ENCODE measurements around the gene CRHR2. TPM values are rescaled to one million over a fixed set of nuclear protein-coding genes. Genes with fewer than 3 reads are reported as not detected.
"Not testable (repeated sequence)": the region's sequence is repeated elsewhere in the genome, so short reads cannot be mapped to it uniquely, and the experiment has no call there.

The CRHR2 gene
- total RNA-seq, 1 experiment from 2014 or later = not detected

DNA sequence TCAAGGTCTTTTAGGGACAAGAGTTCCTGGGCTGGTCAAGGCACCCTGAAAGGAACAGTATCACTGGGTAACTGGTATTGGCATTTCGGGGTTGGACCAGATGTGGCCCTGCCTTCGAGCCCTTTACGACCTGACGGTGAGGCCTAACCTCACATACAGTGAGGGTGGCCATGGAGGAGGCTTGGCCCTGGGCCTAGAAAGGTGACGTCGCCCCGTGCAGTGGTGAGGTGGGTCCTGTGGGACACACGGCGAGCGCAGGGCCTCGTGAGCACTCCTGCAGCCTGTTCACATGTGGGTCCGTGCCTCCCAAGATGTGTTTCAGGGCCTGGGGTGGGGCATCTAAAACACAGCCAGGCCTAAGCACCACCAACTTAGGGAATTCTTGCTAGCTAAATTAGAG is 36.1 kb downstream of the CRHR2 start:
- no peak for DNase-seq (ENCODE audit: low read depth)
- in situ Hi-C loops (cut with HindIII; ENCODE audit: low pct_unique_long_range_greater_than_20kb, low sequenced_read_pairs) = no loop called here

DNA sequence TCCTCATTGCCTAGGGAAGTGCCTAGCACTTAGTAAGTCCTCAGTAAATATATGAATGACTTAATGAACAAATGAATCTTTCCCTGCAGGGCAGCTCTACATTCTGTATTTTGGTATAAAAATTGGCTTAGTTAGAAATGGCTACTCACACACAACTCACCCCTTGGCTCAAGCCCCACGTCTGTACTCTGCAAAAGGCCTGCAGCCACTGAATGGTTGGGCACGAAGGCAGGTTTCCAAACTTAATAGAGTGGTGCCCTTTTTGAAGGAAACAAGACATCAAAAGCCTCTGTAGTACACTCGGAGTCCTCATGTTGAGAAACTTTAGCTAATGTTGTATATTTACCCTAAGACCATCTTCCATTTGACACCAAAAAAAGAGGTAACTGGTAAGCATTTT is 36.6 kb downstream of the CRHR2 start:
- DNase-seq (ENCODE audit: low read depth) = no peak
- in situ Hi-C loops (cut with HindIII; ENCODE audit: low pct_unique_long_range_greater_than_20kb, low sequenced_read_pairs) = no loop called here

DNA sequence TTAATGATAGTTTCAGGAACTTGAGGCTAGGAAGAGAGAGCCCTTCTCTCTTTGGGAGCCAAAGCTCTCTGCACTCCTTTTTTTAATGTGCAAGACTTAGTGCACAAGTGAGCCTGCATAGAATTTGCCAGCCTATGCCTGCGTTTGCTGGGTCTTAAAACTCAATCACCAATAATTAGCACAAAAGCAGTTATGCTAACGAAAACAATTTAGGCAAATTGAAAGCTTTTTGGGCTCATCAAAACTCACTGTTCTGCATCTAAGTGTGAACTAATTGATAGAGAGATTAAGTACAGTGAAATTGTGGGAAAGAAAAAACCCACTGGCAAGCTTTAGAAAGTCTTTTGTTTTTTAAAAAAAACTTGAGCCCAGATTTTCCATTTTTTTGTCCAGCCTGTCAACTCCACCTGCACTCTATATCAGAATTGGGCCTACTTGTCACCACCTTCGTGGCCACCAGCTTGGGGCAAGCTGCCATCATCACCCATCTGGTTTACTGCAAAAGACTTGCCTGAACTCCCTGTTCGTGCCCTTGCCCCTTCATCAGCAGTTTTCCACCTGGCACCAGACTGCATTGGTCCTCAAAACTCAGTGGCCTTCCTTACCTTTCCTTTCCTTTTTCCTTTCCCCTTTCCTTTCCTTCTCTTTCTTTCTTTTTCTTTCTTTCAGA is 37.8 kb downstream of the CRHR2 start:
- in situ Hi-C loops (cut with HindIII; ENCODE audit: low pct_unique_long_range_greater_than_20kb, low sequenced_read_pairs) = no loop called here
- no peak for DNase-seq (ENCODE audit: low read depth)

DNA sequence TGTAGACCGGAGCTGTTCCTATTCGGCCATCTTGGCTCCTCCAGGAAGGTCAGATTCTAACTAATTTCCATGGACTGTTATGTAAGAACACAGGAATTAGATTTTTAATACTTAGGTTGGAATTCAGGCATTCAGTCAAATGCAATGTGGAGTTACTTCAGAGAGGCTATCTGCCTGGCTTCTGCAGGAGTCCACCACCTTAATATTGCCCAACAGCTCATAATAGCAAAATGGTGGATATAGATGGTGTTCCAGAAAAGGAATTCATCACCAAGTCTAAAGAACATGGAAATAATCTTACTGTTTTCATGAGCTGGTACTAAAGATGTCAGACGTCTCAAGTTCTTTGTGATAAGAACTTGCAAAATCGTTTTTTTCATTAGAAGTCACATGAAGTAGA is 39.5 kb downstream of the CRHR2 start:
- in situ Hi-C loops (cut with HindIII; ENCODE audit: low pct_unique_long_range_greater_than_20kb, low sequenced_read_pairs) = no loop called here
- DNase-seq (ENCODE audit: low read depth) = no peak

DNA sequence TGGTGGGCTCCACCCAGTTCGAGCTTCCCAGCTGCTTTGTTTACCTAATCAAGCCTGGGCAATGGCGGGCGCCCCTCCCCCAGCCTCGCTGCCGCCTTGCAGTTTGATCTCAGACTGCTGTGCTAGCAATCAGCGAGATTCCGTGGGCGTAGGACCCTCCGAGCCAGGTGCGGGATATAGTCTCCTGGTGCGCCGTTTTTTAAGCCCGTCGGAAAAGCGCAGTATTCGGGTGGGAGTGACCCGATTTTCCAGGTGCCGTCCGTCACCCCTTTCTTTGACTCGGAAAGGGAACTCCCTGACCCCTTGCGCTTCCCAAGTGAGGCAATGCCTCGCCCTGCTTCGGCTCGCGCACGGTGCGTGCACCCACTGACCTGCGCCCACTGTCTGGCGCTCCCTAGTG is 39.9 kb downstream of the CRHR2 start:
- in situ Hi-C loops (cut with HindIII; ENCODE audit: low pct_unique_long_range_greater_than_20kb, low sequenced_read_pairs); DNase-seq (ENCODE audit: low read depth): not testable (repeated sequence)

DNA sequence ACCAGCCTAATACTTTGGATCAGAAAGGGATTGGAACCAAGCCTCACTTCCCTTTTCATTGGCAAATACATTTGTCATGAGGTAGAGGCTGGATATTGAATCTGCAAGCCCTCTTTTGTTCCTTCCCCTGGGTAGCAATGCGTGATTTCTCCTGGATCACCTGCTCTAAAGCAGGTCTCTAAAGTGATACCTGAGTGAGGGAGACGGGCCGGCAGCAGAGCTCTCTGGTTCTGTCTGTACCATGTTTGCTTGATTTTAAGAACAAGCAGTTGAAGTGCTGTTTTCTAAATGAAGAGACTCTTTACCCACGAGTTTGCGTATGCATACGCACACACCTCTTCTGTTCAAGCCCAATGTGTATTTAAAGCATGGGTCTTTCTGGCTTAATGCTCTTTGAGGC is 46.5 kb downstream of the CRHR2 start:
- DNase-seq (ENCODE audit: low read depth) = no peak
- in situ Hi-C loops (cut with HindIII; ENCODE audit: low pct_unique_long_range_greater_than_20kb, low sequenced_read_pairs) = no loop called here

DNA sequence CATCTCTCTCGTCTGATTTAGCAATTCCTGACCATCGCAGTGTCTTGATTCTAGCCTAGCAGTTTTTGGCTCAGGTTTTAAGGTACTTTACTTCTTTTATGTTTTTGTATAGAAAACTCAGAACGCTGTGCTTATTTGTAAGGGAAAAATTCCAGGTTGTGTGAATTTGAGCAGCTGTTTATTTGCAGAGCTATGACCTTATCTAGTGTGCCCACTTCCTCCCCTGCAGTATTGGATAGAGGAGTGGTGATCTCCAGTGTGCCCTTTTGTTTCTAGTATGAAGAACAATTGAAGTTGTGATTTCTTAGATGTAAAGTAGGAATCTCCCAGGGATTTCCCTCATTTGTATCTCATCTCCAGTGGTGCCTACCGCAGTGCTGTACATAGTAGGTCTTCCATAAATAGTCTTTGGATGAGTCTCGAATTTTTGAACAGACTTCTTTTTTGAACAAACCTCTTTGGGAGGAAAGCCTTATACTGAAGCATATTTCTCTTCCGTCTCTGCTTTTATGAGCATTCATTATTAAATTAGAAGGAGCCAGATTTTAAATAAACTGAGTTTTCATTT is 47.5 kb downstream of the CRHR2 start:
- in situ Hi-C loops (cut with HindIII; ENCODE audit: low pct_unique_long_range_greater_than_20kb, low sequenced_read_pairs) = no loop called here

DNA sequence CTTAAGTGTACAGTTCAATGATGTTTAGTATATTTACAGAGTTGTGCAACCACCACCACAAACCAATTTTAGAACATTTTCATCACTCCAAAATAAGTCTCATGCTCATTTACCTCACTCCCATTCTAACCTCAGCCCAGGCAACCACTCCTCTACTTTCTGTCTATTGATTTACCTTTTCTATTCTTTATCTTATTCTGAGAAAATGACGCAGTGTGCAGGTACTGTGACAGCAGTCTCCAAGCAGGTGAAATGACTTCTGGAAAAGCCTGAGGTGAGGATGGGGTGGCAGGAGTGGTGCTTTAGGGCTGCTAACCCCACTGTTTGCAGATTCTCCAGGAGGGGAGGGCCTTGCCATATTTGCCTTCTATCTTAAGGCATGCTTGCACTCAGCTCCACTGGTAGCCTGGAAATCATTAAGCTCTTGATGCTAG is 48.0 kb downstream of the CRHR2 start:
- DNase-seq (ENCODE audit: low read depth) = no peak
- in situ Hi-C loops (cut with HindIII; ENCODE audit: low pct_unique_long_range_greater_than_20kb, low sequenced_read_pairs) = no loop called here

More for the DNA sequence above, 47.5 kb downstream of the CRHR2 start:
- no peak for DNase-seq (ENCODE audit: low read depth)

DNA sequence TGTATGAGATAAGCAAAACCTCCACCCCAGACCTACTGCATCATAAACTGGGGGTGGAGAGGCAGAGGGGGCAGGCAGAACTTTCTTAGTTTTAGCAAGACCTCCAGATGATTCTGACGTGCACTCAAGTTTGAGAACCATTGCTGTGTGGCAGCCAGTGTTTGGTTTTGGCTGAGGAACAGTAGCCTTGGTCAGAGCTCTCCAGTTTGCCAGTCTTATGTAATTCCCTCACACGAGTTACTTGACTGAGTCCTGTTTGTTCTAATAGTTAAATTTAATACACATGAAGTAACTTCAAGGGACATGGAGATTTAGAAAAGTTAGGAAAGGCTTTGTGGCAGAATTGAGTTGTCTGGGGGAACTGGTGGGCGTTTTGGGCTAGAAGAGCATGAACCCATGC is 49.0 kb downstream of the CRHR2 start:
- in situ Hi-C loops (cut with HindIII; ENCODE audit: low pct_unique_long_range_greater_than_20kb, low sequenced_read_pairs) = no loop called here

DNA sequence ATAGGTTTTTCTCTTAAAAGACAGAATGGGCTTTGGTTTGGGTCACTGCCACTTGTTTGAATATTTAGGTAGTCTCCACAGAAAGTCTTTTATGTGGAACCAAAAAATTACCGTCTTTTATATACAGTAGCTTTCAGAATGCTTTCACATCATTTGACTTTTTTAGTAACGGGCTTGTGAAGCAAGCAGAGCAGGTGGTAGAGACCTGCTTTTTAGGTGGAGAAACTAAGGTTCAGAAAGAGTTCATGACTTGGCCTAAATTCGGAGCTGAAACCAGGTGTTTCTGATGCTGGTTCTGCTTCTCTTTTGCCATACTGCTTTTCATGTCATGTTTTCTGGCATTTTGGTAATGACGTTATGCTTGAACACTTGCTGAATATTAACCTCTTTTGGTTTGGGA is 51.3 kb downstream of the CRHR2 start:
- DNase-seq (ENCODE audit: low read depth) = no peak
- in situ Hi-C loops (cut with HindIII; ENCODE audit: low pct_unique_long_range_greater_than_20kb, low sequenced_read_pairs) = no loop called here

More for the DNA sequence above, 49.0 kb downstream of the CRHR2 start:
- no peak for DNase-seq (ENCODE audit: low read depth)

DNA sequence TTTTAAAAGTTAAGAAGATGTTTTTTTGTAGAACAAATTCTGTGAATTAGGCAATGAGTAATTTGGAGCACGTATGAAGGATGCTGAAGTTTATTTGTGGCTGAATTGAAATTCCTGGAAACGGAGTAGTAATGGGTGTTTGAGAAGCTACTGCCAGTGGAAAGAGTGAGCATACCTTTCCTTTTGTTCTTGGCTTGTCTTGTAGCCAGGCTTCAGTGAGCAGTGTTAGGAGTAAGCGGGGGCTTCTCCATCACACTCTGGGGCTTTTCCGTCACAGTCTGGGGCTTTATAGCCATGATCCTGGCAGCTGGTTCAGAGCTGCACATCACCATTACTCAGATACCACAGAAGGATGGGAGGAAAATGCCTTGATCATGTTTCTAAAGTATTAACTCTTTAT is 55.2 kb downstream of the CRHR2 start:
- in situ Hi-C loops (cut with HindIII; ENCODE audit: low pct_unique_long_range_greater_than_20kb, low sequenced_read_pairs) = no loop called here
- no peak for DNase-seq (ENCODE audit: low read depth)

DNA sequence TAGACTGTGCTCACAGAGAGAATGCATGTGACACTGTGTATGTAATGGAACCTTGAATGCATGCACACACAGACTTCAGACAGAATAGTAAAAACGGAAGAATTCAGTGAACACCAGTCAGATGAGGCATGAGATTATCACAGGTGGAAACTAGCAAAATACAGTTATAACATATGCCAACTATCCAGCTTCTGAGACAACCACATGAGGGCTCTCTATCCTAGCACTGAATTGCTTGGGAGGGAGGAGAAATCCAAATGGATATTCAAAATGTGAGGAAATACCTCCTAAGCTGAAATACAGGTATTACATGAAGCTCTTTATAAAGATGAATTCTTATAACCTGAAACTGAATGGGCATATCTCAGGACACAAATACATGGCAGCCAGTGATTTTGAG is 57.0 kb downstream of the CRHR2 start:
- DNase-seq (ENCODE audit: low read depth) = no peak
- in situ Hi-C loops (cut with HindIII; ENCODE audit: low pct_unique_long_range_greater_than_20kb, low sequenced_read_pairs) = no loop called here

DNA sequence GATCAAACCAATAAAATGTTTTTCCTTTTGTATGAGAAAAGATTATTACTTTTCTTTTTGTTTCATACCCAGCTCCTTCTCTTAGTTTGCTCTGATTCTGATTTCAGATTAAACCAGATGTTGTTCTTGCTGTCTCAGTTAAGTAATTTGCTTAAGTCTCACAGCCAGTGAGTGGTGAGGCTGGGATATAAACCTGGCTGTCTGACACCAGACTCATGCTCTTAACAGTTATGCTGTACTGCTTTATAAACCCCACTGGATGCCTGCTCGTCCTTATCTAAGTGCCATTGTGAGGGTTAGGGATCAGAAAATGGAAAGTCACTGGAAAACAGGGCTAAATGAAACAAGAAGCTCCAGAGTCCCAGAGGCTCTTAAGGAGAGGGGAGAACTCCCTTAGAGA is 63.3 kb downstream of the CRHR2 start:
- DNase-seq (ENCODE audit: low read depth) = no peak
- in situ Hi-C loops (cut with HindIII; ENCODE audit: low pct_unique_long_range_greater_than_20kb, low sequenced_read_pairs) = no loop called here

DNA sequence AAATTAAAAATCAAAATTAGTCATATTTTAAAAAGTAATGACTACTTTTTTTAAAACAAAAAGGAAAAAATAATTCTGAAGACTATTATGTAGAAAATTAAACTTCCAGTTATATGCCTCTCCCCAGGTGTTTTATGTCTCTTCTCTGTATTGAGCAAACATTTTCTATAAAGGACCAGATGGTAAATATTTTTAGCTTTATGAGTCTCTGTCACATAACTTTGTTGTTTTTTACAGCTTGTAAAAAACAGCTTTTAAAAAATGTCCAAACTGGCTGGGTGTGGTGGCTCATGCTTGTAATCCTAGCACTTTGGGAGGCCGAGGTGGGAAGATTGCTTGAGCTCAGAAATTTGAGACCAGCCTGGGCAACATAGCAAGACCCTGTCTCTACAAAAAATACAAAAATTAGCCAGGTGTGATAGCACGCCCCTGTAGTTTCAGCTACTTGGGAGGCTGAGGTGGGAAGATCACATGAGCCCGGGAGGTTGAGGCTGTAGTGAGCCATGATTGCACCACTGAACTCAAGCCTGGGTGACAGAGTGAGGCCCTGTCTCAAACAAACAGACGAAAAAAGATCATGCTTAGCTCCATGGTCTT is 64.1 kb downstream of the CRHR2 start:
- DNase-seq (ENCODE audit: low read depth) = no peak
- in situ Hi-C loops (cut with HindIII; ENCODE audit: low pct_unique_long_range_greater_than_20kb, low sequenced_read_pairs) = no loop called here

DNA sequence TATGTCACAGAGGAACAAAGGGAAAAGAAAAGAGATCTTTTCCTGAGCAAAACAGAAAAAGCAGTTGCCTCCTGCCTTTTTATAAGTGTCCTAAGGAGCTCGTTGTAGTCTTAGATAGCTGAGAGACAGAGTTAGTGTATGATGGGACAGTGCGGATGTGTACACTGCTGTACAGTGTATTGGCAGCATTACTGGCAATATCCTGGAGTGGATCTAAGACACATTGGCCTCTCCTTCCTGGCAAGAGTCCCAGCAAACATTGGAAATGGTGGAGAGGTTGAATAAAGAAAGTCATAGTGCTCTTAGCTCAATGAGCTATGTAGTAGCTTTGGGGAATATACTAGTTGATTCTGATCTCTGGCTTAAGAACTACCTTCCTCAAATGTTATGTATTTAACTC is 64.9 kb downstream of the CRHR2 start:
- in situ Hi-C loops (cut with HindIII; ENCODE audit: low pct_unique_long_range_greater_than_20kb, low sequenced_read_pairs) = no loop called here

DNA sequence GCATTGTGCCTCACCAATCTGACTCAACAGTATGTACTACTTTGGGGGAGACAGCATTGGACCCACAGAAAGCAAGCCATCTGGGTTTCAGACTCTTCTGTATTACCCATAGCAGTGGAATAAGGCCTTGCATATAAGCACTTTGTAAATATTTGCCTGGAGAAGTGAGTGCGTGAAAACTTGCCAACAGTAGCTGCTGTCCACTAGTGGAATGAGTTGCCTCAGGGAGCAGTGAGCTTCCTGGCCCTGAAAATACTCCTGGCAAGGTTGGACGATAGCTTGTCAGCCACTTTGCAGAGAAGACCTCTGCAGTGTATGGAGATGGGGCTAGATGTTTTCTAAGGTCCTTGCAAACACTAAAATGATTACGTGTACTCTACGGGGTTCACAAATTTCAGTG is 65.9 kb downstream of the CRHR2 start:
- no peak for DNase-seq (ENCODE audit: low read depth)
- in situ Hi-C loops (cut with HindIII; ENCODE audit: low pct_unique_long_range_greater_than_20kb, low sequenced_read_pairs) = no loop called here

More for the DNA sequence above, 64.9 kb downstream of the CRHR2 start:
- no peak for DNase-seq (ENCODE audit: low read depth)

DNA sequence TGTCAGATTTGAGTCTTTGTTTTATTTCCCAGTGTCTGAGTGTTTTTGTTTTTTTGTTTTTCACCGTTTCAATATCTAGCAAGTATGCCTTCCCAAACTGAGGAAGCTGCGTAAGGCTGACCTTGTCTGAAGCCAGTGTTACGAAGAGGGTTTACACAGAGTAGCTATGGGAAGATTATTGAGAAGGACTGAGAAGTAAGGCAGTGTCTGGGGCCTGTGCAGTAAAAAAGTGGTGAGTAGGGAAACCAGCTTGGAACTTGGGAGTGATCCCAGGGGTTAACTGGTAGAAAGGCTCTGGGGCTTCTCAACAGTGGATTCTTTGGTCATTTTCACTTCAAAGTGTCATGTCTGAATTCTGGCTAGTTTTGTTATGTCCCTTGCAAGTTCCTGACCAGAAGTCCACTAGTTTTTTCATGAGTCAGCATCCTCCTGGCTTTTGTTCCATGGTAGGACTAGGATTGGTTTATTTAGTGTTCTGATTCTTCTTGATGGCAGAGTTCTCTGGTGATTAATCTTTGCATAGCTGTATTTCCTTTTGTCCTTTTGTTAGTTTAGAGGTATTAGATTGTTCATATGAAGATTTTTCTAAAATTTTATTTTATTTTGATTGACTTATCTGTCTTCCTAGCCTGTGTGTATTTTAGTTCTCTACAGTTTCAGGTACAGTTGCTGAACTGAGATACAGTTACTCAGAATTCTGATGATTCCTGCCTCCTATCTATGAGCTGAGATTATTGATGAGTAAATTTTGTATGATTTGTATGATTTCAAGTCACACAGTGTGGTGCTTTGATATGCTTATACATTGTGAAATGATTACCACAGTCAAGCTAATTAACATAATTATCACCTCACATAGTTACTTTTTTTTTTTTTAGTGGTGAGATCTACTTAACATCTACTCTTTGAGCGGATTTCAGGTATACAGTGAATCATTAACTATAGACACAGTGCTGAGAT is 68.6 kb downstream of the CRHR2 start:
- no peak for DNase-seq (ENCODE audit: low read depth)
- in situ Hi-C loops (cut with HindIII; ENCODE audit: low pct_unique_long_range_greater_than_20kb, low sequenced_read_pairs) = no loop called here

DNA sequence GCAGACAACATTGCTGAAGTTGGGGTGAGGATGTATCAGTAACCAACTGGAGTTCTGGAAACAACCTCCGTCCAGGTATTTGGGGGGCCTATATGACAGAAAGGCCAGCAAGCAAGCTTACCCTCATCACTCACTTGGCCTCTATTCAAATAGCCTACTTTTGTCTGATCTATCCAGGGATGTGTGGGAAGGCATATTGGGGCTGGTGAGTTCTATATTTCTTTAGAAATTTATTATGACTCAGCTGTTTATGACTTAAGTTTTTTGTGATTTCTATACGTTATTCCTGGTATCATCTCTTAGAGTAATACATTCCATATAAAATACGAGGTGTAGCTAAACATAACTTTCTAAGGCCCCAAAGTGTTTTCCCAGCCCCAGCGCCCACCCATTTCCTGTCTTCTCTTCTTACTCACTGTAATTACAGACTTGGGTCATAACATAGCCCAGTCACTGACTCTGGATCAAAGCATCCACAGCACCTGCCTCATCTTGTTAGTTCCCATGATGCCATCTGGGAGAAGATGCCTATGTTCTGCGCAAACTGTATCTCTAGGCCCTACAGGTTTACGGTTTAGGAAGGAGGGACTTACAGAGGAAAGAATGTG is 69.5 kb downstream of the CRHR2 start:
- DNase-seq (ENCODE audit: low read depth) = no peak
- in situ Hi-C loops (cut with HindIII; ENCODE audit: low pct_unique_long_range_greater_than_20kb, low sequenced_read_pairs) = no loop called here

Measured in Caki2 (cell line).